ENCODE results near the gene STK10. TPM values are rescaled to one million over a fixed set of nuclear protein-coding genes. Genes with fewer than 3 reads are reported as not detected.

The STK10 gene
- polyA plus RNA-seq, 3 donors: 21.5 to 180 (median 47.4) TPM

DNA sequence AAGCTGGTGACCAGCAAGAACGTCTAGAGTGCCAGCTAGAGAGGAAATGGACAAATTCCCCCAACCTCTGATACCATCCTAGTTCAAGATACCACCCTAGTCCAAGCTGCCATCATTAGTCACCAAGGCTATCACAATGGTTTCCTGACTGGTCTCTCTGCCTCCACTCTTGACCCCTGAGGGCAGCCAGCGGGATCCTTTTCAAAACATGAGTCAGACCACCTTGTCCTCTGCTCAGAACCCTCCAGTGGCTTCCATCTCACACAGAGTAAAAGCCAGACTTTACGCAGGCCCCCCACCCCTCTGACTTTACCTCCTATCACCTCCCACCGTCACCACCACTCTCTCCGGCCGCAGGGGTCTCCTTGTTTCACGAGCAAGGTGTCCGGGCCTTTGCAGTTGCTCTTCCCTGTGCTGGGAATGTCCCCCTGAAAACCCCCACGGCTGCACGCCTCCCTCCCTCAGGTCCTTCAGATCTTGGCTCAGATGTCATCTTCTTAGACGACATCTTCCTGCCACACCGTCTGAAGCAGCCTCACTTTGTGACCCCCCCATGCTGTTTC, 139.4 kb downstream of the STK10 start:
- H3K4me3 ChIP-seq (replicated peaks in 1 of 3; ENCODE audit: low read depth in 2 of 3, low read length in 3 of 3): no peak overlapping the region
- intact Hi-C loops (cut with micrococcal nuclease): loop anchor here in 1 of 2 donors (10.0 kb wide), 1 partner anchor 634 kb away; the partner anchor contains the start of gene FGF18
- Mint-ChIP-seq H3K4me1 (peaks cover 2% of the 10 kb centered on the region), H3K27ac (peak overlapping the region in 6 of 7 donors; percentile 53 to 64 (median 61)), H3K9me3 (peaks cover 0 to 2% (median 0%) of the 10 kb centered on the region in 7 donors), H3K27me3 (ENCODE audit: low read depth in 3 of 3) (no peaks in the 10 kb centered on the region), H3K4me3 (no peak overlapping the region), H3K36me3 (peaks cover 87 to 94% of the 10 kb centered on the region in 2 donors)
- H3K9ac ChIP-seq (ENCODE audit: insufficient read depth, low read length, poor library complexity, severe bottlenecking): no peak overlapping the region
- TF ChIP-seq, protein P1, sequence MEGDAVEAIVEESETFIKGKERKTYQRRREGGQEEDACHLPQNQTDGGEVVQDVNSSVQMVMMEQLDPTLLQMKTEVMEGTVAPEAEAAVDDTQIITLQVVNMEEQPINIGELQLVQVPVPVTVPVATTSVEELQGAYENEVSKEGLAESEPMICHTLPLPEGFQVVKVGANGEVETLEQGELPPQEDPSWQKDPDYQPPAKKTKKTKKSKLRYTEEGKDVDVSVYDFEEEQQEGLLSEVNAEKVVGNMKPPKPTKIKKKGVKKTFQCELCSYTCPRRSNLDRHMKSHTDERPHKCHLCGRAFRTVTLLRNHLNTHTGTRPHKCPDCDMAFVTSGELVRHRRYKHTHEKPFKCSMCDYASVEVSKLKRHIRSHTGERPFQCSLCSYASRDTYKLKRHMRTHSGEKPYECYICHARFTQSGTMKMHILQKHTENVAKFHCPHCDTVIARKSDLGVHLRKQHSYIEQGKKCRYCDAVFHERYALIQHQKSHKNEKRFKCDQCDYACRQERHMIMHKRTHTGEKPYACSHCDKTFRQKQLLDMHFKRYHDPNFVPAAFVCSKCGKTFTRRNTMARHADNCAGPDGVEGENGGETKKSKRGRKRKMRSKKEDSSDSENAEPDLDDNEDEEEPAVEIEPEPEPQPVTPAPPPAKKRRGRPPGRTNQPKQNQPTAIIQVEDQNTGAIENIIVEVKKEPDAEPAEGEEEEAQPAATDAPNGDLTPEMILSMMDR (IDR thresholded peaks at IDR 0.05): no peak
- no peaks in the 10 kb centered on the region for H3K79me2 ChIP-seq (ENCODE audit: insufficient read depth, low read length)
- H3K36me3 ChIP-seq (replicated peaks in 1 of 2; ENCODE audit: control insufficient read depth in 1 of 2, insufficient read depth in 2 of 2, low read length in 2 of 2): peaks cover 89 to 99% of the 10 kb centered on the region in 2 donors
- no peaks in the 10 kb centered on the region for H3K4me1 ChIP-seq (ENCODE audit: control insufficient read depth in 1 of 2, insufficient read depth in 2 of 2, low read length in 2 of 2)
- H3K4me2 ChIP-seq (replicated peaks; ENCODE audit: extremely low read depth, low read length, poor library complexity, severe bottlenecking): no peak overlapping the region
- H3K27me3 ChIP-seq (ENCODE audit: control insufficient read depth in 2 of 2, insufficient read depth in 2 of 2, low read length in 2 of 2): no peaks in the 10 kb centered on the region
- no peak for DNase-seq
- H4K20me1 ChIP-seq (ENCODE audit: insufficient read depth, low read length): peaks cover 96% of the 10 kb centered on the region
- H3K9me3 ChIP-seq (replicated peaks in 1 of 2; ENCODE audit: control insufficient read depth in 1 of 2, insufficient read depth in 1 of 2, low read length in 2 of 2): no peaks in the 10 kb centered on the region
- no peak overlapping the region for H3K27ac ChIP-seq (ENCODE audit: low read depth in 1 of 2, low read length in 2 of 2)
- H2AFZ ChIP-seq (ENCODE audit: insufficient read depth, low read depth, low read length, poor library complexity, severe bottlenecking): no peak overlapping the region
- 94% methylated on average over 12 of the region's 12 CpGs for WGBS (ENCODE audit: insufficient coverage)

DNA sequence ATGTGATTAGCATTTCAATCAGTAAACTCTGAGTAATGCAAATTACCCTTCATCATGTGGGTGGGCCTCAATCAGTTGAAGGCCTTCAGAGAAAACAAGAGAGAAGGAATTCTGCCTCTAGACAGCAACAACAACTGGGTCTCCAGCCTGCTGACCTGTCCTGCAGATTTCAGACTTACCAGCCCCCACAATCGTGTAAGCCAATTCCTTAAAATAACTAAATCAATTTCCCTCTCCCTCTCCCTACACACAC, 139.9 kb downstream of the STK10 start:
- Histone ChIP-seq H3K27me3 (ENCODE audit: control insufficient read depth in 2 of 2, insufficient read depth in 2 of 2, low read length in 2 of 2) (no peaks in the 10 kb centered on the region), H4K20me1 (ENCODE audit: insufficient read depth, low read length) (peaks cover 96% of the 10 kb centered on the region), H3K9ac (ENCODE audit: insufficient read depth, low read length, poor library complexity, severe bottlenecking) (no peak overlapping the region), H3K79me2 (ENCODE audit: insufficient read depth, low read length) (no peaks in the 10 kb centered on the region), H2AFZ (ENCODE audit: insufficient read depth, low read depth, low read length, poor library complexity, severe bottlenecking) (no peak overlapping the region), H3K9me3 (replicated peaks in 1 of 2; ENCODE audit: control insufficient read depth in 1 of 2, insufficient read depth in 1 of 2, low read length in 2 of 2) (no peaks in the 10 kb centered on the region), H3K27ac (ENCODE audit: low read depth in 1 of 2, low read length in 2 of 2) (no peak overlapping the region), H3K4me3 (replicated peaks in 1 of 3; ENCODE audit: low read depth in 2 of 3, low read length in 3 of 3) (no peak overlapping the region), H3K36me3 (replicated peaks in 1 of 2; ENCODE audit: control insufficient read depth in 1 of 2, insufficient read depth in 2 of 2, low read length in 2 of 2) (peaks cover 89 to 99% of the 10 kb centered on the region in 2 donors), H3K4me2 (replicated peaks; ENCODE audit: extremely low read depth, low read length, poor library complexity, severe bottlenecking) (no peak overlapping the region), H3K4me1 (ENCODE audit: control insufficient read depth in 1 of 2, insufficient read depth in 2 of 2, low read length in 2 of 2) (no peaks in the 10 kb centered on the region)
- no peak for DNase-seq
- TF ChIP-seq, protein P1 (IDR thresholded peaks at IDR 0.05): no peak
- peak overlapping the region in 3 of 7 donors; percentile 30 to 64 (median 53) for H3K27ac Mint-ChIP-seq
- H3K36me3 Mint-ChIP-seq: peaks cover 87 to 94% of the 10 kb centered on the region in 2 donors
- no peaks in the 10 kb centered on the region for H3K27me3 Mint-ChIP-seq (ENCODE audit: low read depth in 3 of 3)
- 88% methylated on average over 1 of the region's 1 CpG for WGBS (ENCODE audit: insufficient coverage)
- H3K4me1 Mint-ChIP-seq: peaks cover 2% of the 10 kb centered on the region
- no peak overlapping the region for H3K4me3 Mint-ChIP-seq
- H3K9me3 Mint-ChIP-seq: peaks cover 0 to 2% (median 0%) of the 10 kb centered on the region in 7 donors
- intact Hi-C loops (cut with micrococcal nuclease): loop anchor here in 1 of 2 donors (10.0 kb wide), 1 partner anchor 633 kb away; the partner anchor contains the start of gene FGF18
